Dermis blood vessel endothelial cell (primary cell): ENCODE data around the gene DES. TPM values are rescaled to one million over a fixed set of nuclear protein-coding genes. Genes with fewer than 3 reads are reported as not detected.

Experiments used
- DNase-seq: peaks from one replicate; pipeline ENCODE4 v3.0.0; 2010
- total RNA-seq: library from RNA; depleted of rRNA; stranded (reverse); fragments of >200 nt; gene quantifications from 2 replicates; pipeline ENCODE4 v1.2.3, GENCODE V29; 2014

The DES gene
- total RNA-seq, 1 donor from 2014 or later, result not detected

- no peak for DNase-seq
These were observed 23.5 kb downstream of the DES start for GRCh38 chr2:219441451-219442255.

GRCh38 chr2:219442256-219443015 lies 24.3 kb downstream of the DES start:
- no peak for DNase-seq

GRCh38 chr2:219443016-219443696 lies 25.0 kb downstream of the DES start:
- DNase-seq, result no peak

- DNase-seq, result no peak
These were observed 25.5 kb downstream of the DES start for GRCh38 chr2:219443697-219444023.

GRCh38 chr2:219444566-219445091 lies 26.5 kb downstream of the DES start:
- no peak for DNase-seq

GRCh38 chr2:219445220-219445640 lies 27.1 kb downstream of the DES start:
- no peak for DNase-seq

GRCh38 chr2:219446101-219446504 lies 27.9 kb downstream of the DES start:
- peak; percentile 81 for DNase-seq

- DNase-seq, result no peak
These were observed 28.5 kb downstream of the DES start for GRCh38 chr2:219446689-219447088.

GRCh38 chr2:219447242-219448098 lies 29.3 kb downstream of the DES start:
- DNase-seq, result no peak

- peak; percentile 54 for DNase-seq
These were observed 30.1 kb downstream of the DES start for GRCh38 chr2:219448099-219448775.

GRCh38 chr2:219448776-219449341 lies 30.7 kb downstream of the DES start:
- DNase-seq, result no peak

- no peak for DNase-seq
These were observed 31.4 kb downstream of the DES start for GRCh38 chr2:219449609-219450008.

- DNase-seq, result no peak
These were observed 33.6 kb downstream of the DES start for GRCh38 chr2:219451661-219452360.

GRCh38 chr2:219452361-219453317 lies 34.5 kb downstream of the DES start:
- DNase-seq, result peak; percentile 51

GRCh38 chr2:219453671-219454590 lies 35.8 kb downstream of the DES start:
- no peak for DNase-seq

GRCh38 chr2:219455581-219455980 lies 37.4 kb downstream of the DES start:
- no peak for DNase-seq

- no peak for DNase-seq
These were observed 39.7 kb downstream of the DES start for GRCh38 chr2:219457784-219458369.

- no peak for DNase-seq
These were observed 40.8 kb downstream of the DES start for GRCh38 chr2:219458996-219459395.
